IPS DF 6.9 (cell line): ENCODE measurements around the gene RNPEPL1.
"Not testable (repeated sequence)": the region's sequence is repeated elsewhere in the genome, so short reads cannot be mapped to it uniquely, and the experiment has no call there.

ENCODE experiments used
- DNase-seq: peaks from one replicate; pipeline ENCODE4 v3.0.0-alpha.2; 2013; ENCODE audit warnings: low read depth, low spot score
- H3K27ac ChIP-seq: one replicate; pipeline ENCODE4 v1.5.1; 2013; ENCODE audit warnings: low read length, control low read depth
- H3K27me3 ChIP-seq: 2 replicates; pipeline ENCODE4 v1.6.1; 2013; ENCODE audit warnings: mild to moderate bottlenecking, low read length; ENCODE audit not compliant: control insufficient read depth, insufficient read depth
- H3K36me3 ChIP-seq: 2 replicates; pipeline ENCODE4 v1.6.1; 2013; ENCODE audit warnings: low read length; ENCODE audit not compliant: control insufficient read depth, insufficient read depth
- H3K4me1 ChIP-seq: 2 replicates; pipeline ENCODE4 v1.6.1; 2013; ENCODE audit warnings: low read length; ENCODE audit not compliant: control insufficient read depth, insufficient read depth
- H3K4me3 ChIP-seq: 2 replicates; pipeline ENCODE4 v1.5.1; 2013; ENCODE audit warnings: mild to moderate bottlenecking, low read length
- H3K9me3 ChIP-seq: 2 replicates; pipeline ENCODE4 v1.6.1; 2013; ENCODE audit warnings: low read length, inconsistent platforms; ENCODE audit not compliant: control insufficient read depth, insufficient read depth
- WGBS: extraction: QIAGEN DNeasy Blood & Tissue Kit; methylation state at CpG from one replicate; pipeline ENCODE4 v1.1.7; 2013; ENCODE audit warnings: mixed read lengths, missing lambda C conversion rate; ENCODE audit not compliant: insufficient read length, insufficient coverage; 5-methylcytosine and 5-hydroxymethylcytosine counted together

Gene RNPEPL1

GRCh38 chr2:240604939-240605716, 36.8 kb downstream of the RNPEPL1 start:
- no CpG with 5 or more reads among the region's 19 CpGs for WGBS
- H3K4me3 ChIP-seq: no peak overlapping the region
- DNase-seq: no peak
- no peaks in the 10 kb centered on the region for H3K4me1 ChIP-seq
- no peak overlapping the region for H3K27ac ChIP-seq
- no peaks in the 10 kb centered on the region for H3K36me3 ChIP-seq
- no peaks in the 10 kb centered on the region for H3K27me3 ChIP-seq
- no peaks in the 10 kb centered on the region for H3K9me3 ChIP-seq

GRCh38 chr2:240605867-240606743, 37.8 kb downstream of the RNPEPL1 start:
- no peak for DNase-seq
- no peaks in the 10 kb centered on the region for H3K27me3 ChIP-seq
- H3K27ac ChIP-seq: no peak overlapping the region
- H3K36me3 ChIP-seq: no peaks in the 10 kb centered on the region
- no peaks in the 10 kb centered on the region for H3K4me1 ChIP-seq
- H3K4me3 ChIP-seq: no peak overlapping the region
- H3K9me3 ChIP-seq: no peaks in the 10 kb centered on the region
- WGBS: no CpG with 5 or more reads among the region's 12 CpGs

- no peak overlapping the region for H3K27ac ChIP-seq
- H3K36me3 ChIP-seq: no peaks in the 10 kb centered on the region
- no peak overlapping the region for H3K4me3 ChIP-seq
- WGBS: no CpG with 5 or more reads among the region's 10 CpGs
- H3K27me3 ChIP-seq: no peaks in the 10 kb centered on the region
- peaks cover 22% of the 10 kb centered on the region for H3K9me3 ChIP-seq
- no peaks in the 10 kb centered on the region for H3K4me1 ChIP-seq
- DNase-seq: no peak
These were observed 43.4 kb downstream of the RNPEPL1 start for GRCh38 chr2:240611601-240612210.

- DNase-seq: no peak
- 100% methylated on average over 3 of the region's 4 CpGs for WGBS
- H3K27me3 ChIP-seq: no peaks in the 10 kb centered on the region
- H3K4me3 ChIP-seq: no peak overlapping the region
- H3K9me3 ChIP-seq: peaks cover 24% of the 10 kb centered on the region
- H3K4me1 ChIP-seq: no peaks in the 10 kb centered on the region
- H3K27ac ChIP-seq: no peak overlapping the region
- no peaks in the 10 kb centered on the region for H3K36me3 ChIP-seq
These were observed 45.5 kb downstream of the RNPEPL1 start for GRCh38 chr2:240613781-240614180.

- Histone ChIP-seq H3K4me1 (no peaks in the 10 kb centered on the region), H3K27me3 (no peaks in the 10 kb centered on the region), H3K9me3 (peaks cover 28% of the 10 kb centered on the region), H3K36me3 (no peaks in the 10 kb centered on the region), H3K4me3 (no peak overlapping the region), H3K27ac (no peak overlapping the region)
- no peak for DNase-seq
- 100% methylated on average over 2 of the region's 9 CpGs for WGBS
These were observed 46.1 kb downstream of the RNPEPL1 start for GRCh38 chr2:240614391-240614790.

GRCh38 chr2:240615396-240615795, 47.1 kb downstream of the RNPEPL1 start:
- H3K27me3 ChIP-seq: no peaks in the 10 kb centered on the region
- H3K4me3 ChIP-seq: no peak overlapping the region
- H3K4me1 ChIP-seq: no peaks in the 10 kb centered on the region
- no CpG with 5 or more reads among the region's 2 CpGs for WGBS
- H3K36me3 ChIP-seq: no peaks in the 10 kb centered on the region
- DNase-seq: no peak
- H3K9me3 ChIP-seq: peaks cover 28% of the 10 kb centered on the region
- no peak overlapping the region for H3K27ac ChIP-seq

- H3K27me3 ChIP-seq: no peaks in the 10 kb centered on the region
- H3K4me1 ChIP-seq: no peaks in the 10 kb centered on the region
- no peaks in the 10 kb centered on the region for H3K36me3 ChIP-seq
- peaks cover 28% of the 10 kb centered on the region for H3K9me3 ChIP-seq
- no CpG with 5 or more reads among the region's 20 CpGs for WGBS
- DNase-seq: no peak
- H3K4me3 ChIP-seq: no peak overlapping the region
- no peak overlapping the region for H3K27ac ChIP-seq
These were observed 47.7 kb downstream of the RNPEPL1 start for GRCh38 chr2:240615820-240616547.

GRCh38 chr2:240616860-240617666, 48.8 kb downstream of the RNPEPL1 start:
- not testable (repeated sequence) for DNase-seq, H3K4me3 ChIP-seq, H3K36me3 ChIP-seq, H3K27me3 ChIP-seq, H3K27ac ChIP-seq, H3K4me1 ChIP-seq
- no CpG with 5 or more reads among the region's 5 CpGs for WGBS
- peaks cover 24% of the 10 kb centered on the region for H3K9me3 ChIP-seq

GRCh38 chr2:240618776-240619175, 50.5 kb downstream of the RNPEPL1 start:
- no peak for DNase-seq
- Histone ChIP-seq H3K36me3 (no peaks in the 10 kb centered on the region), H3K9me3 (peaks cover 15% of the 10 kb centered on the region), H3K27ac (no peak overlapping the region), H3K27me3 (0 out of 2 replicates have a peak, but pooled peaks cover 2% of the 10 kb centered on the region), H3K4me1 (no peaks in the 10 kb centered on the region), H3K4me3 (no peak overlapping the region)
- no CpG with 5 or more reads among the region's 6 CpGs for WGBS
